WI38 (cell line): ENCODE measurements around the gene SSRP1.
"Not testable (repeated sequence)": the region's sequence is repeated elsewhere in the genome, so short reads cannot be mapped to it uniquely, and the experiment has no call there.

Experiments
- H3K4me3 ChIP-seq: 2 replicates; pipeline ENCODE4 v1.5.1; 2011; ENCODE audit warnings: low read depth, mild to moderate bottlenecking, control low read depth, low read length
- CTCF ChIP-seq: IDR thresholded peaks from 2 replicates; pipeline ENCODE4 v1.5.1; 2012; ENCODE audit warnings: low read depth, mild to moderate bottlenecking, control low read depth, low read length

Gene SSRP1

DNA sequence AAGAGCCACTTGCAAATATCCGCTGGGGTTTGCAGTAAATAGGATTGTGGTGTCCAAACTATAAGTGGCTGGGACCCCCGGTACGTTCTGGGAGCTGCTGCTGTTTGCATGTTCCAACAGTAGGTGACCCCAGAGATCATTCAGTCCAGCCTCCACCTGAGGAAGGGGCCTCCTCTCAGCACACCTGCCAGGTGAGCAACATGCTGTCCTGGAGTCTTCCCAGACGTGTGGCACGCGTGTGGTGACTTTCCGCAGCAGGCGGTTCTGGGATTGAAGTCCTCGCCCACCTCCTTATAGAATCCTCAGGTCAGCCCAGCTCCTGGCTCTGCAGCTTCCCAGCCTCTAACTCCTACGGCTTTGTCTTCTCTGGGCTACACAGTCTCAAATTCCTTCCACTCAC is 9.1 kb upstream of the SSRP1 start:
- TF ChIP-seq CTCF = no peak
- no peak overlapping the region for H3K4me3 ChIP-seq

DNA sequence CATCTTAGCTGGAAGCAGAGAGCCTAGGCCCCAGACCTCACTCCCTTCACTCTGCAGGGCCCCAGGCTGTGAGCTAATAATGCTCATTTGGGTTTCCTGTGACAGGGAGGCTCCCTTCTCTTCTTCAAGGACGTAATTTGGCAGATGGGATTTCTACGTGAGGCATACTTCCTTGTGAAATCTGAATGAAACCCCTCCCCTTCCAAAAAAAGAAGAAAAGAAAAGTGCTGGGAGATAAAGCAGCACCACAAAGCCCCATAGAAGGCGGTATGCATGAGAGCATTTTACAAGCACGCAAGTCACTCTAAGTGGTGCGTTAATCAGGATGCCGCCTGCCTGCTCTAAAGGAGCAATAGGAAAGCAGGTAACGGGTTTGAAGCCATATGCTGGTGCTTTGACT is 8.1 kb upstream of the SSRP1 start:
- H3K4me3 ChIP-seq = no peak overlapping the region
- TF ChIP-seq CTCF = no peak

GRCh38 chr11:57342702-57343101 is 7.0 kb upstream of the SSRP1 start:
- H3K4me3 ChIP-seq = no peak overlapping the region
- TF ChIP-seq CTCF = no peak

GRCh38 chr11:57341250-57341808 is 5.6 kb upstream of the SSRP1 start:
- no peak for TF ChIP-seq CTCF

DNA sequence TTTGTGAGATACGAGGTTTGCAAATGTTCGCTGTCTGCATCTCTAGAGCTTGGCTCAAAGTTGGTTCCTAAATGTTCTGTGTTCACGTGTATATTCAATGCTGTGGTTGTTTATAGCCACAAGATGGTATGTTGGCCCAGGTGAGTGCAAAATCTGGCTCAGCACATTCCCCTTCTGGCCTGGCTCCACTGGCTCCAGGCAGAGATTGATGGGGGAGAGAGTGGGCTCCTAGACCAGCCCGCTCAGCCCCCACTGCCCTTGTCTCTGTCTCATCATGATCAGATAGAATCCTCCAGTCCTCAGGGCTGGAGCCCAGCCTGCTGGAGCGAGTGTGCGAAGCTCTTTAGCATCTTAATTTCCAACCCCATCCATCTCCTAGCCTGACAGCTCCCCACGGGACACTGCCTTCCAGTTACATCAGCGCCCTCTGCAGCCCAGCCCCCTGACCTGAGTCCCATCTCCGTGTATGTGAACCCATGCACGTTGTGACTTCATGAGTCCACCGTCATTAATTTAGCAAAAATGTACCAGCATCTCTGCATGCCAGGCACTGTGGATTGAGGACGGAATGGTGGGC is 4.4 kb upstream of the SSRP1 start:
- H3K4me3 ChIP-seq = no peak overlapping the region
- no peak for TF ChIP-seq CTCF

More at GRCh38 chr11:57341250-57341808, 5.6 kb upstream of the SSRP1 start:
- H3K4me3 ChIP-seq = no peak overlapping the region

- no peak for TF ChIP-seq CTCF
- H3K4me3 ChIP-seq = no peak overlapping the region
These were observed 3.6 kb upstream of the SSRP1 start for GRCh38 chr11:57339328-57339727.

- TF ChIP-seq CTCF = no peak
- H3K4me3 ChIP-seq = no peak within 1 kb of the TSS
These were observed 2.5 kb upstream of the SSRP1 start, which contains the start of gene P2RX3 for GRCh38 chr11:57338142-57338541. P2RX3 (plus strand) TSS chr11:57338352; CDS start chr11:57338551, 199 bp downstream.

- H3K4me3 ChIP-seq = not testable (repeated sequence)
These were observed 1.2 kb upstream of the SSRP1 start for GRCh38 chr11:57336856-57337255.
